NCI-H2196 (cell line): ENCODE data around the gene MOG.

ENCODE experiments used
- DNase-seq: peaks from one replicate; lab custom pipeline; 2025; ENCODE audit not compliant: unreplicated experiment; lab: John Stamatoyannopoulos, UW

Gene MOG

DNA sequence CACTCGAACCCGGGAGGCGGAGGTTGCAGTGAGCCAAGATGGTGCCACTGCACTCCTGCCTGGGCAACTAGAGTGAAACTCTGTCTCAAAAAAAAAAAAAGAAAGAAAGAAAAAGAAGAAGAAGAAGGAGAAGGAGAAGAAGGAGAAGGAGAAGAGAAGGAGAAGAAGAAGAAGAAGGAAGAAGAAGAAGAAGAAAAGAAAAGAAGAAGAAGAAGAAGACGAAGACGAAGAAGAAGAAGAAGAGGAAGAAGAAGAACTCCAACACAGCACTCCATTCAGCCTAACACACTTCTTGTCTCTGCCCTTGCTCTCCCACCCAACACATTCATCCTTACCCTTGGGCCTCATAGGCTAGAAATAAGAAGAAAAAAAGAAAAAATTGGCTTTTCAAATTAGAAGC lies 17.1 kb downstream of the MOG start:
- no peak for DNase-seq

GRCh38 chr6:29675561-29675960 lies 18.7 kb downstream of the MOG start:
- DNase-seq, result no peak

DNA sequence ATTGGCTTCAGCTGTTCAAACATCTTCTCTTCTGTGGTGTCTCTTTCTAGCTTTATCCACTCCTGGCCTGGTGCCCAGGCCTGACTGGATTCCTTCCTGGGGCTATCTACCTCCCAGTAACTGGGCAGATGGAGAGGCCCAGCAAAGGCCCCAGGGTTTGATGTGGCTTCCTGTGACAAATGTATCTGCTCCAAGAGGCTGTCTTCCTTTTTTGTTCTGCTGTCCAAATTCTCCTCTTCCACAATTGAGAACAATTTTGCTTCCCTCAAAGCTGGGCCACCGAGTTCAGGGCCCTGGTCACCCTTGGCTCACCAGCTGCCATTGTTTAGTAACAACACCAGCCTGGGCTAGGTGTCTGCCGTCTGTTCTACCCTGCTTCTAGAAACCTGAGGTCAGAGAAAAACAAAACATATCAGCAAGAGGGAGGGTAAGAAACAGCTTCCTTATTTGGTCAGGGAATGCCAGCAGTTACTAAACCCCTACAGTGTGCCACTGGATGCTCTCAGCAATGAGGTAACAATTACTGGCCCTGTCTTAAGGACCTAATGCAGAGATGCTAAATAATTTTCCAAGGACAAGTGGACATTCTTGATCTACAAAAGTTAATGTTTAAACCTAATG lies 20.2 kb downstream of the MOG start:
- DNase-seq, result peak; percentile 63

GRCh38 chr6:29678114-29678513 lies 21.2 kb downstream of the MOG start:
- no peak for DNase-seq

DNA sequence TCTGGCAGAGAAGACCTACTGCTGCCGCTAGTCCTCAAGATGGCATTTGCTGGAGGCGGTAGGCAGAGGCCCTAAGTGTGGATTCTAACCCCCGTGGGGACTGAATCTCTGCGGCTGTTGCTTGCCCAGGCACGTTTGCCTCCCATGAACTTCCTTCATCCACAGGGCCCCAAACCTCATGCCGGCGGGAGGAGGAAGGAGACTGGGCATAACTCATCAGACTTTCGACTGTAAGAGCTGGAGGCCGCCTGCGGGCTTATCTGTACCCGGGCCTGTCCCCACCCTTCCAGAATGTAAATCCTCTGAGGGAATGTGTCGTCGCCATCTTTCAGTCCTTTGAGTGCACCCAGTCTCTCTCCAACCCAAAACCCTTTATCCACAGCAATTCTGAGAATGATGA lies 23.1 kb downstream of the MOG start:
- no peak for DNase-seq

DNA sequence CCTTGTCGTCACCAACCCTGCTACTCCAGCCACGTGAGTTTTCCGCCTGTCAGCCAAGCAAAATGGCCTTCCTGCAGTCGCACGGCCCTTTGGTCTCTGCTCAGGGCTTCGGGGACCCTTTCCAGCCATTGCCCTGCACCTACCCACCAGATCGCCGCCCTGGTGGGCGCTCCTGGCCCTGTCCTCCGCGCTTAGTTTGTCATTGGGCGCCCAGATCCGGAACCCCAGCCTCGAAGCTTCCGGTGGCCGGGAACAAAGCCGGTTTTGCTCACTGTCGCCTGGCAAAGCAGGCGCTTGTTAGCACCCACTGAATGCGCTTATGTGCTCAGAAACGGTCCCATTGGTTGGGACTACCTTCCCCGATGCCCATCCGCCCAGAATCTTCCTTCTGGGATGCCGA lies 23.5 kb downstream of the MOG start:
- no peak for DNase-seq

- no peak for DNase-seq
Observed at GRCh38 chr6:29680904-29681303, 24.0 kb downstream of the MOG start, which contains the start of gene ZFP57. ZFP57 (minus strand) TSS chr6:29681152; CDS start chr6:29677003, 4,149 bp downstream.

GRCh38 chr6:29681811-29682210 lies 24.9 kb downstream of the MOG start:
- no peak for DNase-seq

- no peak for DNase-seq
Observed at GRCh38 chr6:29685718-29686326, 28.9 kb downstream of the MOG start.

DNA sequence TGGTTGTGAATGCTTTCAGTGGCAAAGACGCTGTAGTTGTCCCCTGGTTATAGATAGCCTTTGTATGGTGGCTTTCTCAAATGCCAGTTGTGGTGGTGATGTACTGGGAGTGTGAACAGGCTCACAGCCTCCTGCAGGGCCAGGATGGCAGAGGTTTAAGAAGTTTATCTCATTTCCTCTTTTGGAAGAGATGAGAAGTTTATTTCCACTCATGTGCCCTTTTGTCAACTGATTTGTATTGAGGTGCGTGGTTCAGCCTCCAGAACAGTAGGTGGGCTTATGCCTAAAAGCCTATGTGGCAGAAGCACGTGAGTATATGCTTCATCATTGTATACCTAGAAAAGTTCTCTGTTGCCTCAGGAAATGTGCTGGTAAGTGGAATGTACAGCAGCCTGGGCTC lies 37.7 kb downstream of the MOG start:
- DNase-seq, result no peak

DNA sequence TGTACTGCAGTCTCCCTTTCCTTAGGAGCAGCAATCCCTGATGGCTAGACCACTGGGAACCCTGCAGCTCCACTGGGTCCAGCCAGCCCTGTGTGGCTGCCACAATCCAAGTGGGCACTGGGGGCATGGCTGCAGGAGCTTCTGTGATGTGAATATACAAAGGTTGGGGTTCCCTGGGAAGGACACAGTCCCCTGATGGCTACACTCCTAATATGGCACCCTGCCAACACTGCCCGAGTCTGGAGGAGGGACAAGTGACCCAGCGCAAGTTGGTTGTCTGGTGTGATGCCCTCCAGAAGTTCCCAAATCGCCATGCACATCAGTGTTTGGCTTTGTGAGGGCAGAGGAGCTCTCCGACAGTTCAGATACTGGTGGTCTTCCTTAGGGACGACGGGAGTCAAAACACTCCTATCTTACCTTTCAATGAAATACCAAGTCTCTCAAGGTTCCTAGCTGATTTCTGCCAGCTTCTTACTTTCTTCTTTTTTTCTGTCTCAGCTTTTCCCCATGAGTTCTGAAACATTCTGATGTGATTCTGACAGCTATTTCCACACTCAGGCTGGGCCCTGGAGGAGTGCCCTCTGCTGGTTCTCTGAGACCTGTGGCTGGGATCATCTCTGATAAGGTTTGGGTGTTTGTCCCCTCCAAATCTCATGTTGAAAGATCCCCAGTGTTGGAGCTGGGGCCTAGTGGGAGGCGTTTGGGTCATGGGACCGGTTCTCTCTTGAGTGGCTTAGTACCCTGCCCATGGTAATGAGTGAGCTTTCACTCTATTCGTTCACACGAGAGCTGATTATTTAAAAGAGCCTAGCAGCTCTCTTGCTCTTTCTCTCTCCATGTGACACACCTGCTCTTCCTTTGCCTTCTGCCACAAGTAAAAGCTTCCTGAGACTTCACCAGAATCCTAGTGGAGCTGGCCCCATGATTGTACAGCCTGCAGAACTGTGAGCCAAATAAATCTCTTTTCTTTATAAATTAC lies 39.5 kb downstream of the MOG start:
- DNase-seq, result peak; percentile 21

DNA sequence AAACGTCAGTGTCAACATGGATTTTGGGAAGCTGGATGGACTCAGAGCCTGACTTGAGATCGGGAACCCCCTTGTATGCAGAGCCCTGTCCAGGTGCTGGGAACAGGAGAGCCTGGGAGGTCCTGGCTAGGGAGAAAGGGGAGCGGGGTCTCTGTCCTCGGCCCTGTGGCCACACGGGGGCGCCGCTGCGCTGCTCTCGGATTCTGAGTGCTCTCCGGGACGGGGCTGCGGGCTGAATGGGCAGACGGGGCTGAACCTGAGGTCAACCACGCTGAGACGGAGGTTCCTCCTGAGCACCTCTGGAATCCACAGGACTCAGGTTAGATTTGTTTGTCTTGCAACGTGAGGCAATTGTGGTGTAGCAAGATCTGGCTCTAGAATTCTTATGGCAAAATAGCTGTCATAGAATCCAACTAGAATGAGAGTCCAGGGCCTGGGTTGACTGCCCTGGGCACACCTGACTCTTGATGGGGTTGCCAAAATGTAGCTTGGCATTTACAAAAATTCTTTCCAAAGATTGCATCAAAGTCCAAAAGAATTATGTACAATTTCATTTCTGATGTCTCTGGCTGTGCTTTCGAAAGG lies 45.7 kb downstream of the MOG start:
- no peak for DNase-seq

DNA sequence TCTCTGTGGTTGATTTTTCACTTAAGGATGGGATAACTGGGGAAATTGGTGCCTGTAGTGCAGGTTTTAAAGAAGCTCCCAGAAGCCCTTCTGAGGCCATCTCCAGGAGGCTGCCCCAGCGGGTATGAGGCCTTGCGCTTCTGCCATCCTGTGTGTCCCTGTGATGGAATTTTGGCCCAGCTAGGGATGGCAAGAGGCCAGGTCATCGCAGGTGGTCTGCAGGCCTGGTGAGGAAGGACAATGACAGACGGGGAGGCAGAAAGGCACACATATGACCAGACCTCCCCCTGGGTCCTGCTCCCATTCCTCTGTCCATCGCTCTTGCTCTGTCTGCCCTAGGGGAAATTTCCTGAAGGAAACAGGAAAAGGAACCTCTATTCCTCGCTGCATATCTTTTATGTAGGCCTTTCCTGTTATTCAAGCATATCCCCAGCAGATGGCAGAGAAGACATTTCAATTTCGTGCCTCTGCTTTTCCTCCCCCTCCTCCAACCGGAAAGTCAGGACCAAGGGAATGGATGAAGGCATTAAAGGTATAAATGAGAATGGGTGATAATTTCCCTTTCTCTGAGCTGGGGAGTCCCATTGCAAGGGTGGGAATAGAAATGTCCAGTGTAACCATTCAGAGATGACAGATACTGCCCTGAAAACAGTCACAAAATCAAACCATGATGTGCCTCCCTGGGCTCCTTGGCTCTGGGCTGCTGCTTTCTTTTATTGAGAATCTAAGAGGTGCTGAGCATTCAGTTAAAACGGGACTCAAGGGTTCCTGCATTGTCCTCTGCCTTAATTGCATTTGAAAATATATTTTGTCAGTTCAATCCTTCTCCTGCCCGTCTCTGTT lies 48.7 kb downstream of the MOG start:
- peak; percentile 46 for DNase-seq

DNA sequence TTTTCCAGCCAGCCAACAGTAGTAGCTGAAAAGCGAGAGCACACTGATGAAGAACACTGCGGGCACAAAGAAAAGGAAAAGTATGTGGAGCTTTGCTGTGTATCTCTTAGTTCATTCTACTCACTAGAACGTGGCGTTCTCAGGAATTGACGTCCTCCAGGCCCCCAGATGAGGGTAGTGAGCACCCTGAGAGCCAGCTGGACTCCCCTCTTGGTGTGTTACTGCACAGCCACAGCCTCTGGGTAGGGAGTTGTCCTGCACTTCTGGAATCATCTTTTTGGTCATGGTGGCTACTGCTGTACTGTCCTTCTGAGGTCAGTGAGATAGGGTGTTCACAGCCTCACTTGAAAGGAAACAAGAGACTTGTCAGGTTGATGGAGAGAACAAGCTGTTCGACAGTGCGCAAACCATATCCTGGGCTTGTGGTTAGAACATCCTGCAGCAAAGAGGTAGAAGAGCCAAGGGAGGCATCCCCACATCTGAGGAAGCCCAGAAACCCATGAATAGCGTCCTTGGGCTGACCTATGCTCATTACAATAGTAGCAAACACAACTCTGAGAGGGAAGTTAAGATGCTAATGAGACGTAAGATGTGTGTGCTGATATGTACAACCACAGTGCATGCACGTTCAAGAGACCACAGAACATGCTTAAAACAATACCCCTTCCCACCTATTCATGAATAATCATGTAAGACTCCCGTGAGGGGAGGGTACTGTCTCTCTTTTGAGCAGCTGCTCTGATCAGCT lies 51.7 kb downstream of the MOG start:
- DNase-seq, result no peak

DNA sequence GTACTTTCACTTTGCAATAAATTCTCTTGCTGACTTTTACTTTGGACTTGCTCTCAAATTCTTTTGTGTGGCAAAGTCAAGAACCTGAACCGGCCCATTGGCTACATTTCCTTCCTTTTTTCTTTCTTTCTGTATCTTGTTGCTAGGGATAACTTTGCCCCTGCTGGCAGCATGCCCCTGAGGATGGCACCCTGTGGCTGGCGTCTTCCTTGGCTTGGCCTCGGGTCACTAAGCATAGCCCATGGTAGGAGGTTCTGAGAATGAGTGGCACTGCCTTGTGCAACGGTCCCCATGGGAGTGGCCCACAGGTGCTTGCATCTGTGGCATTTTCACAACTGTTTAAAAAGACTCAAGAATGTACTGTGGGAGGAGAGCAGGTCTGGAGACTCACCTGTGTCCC lies 52.3 kb downstream of the MOG start:
- no peak for DNase-seq

- no peak for DNase-seq
Observed at GRCh38 chr6:29710281-29710941, 53.5 kb downstream of the MOG start.

DNA sequence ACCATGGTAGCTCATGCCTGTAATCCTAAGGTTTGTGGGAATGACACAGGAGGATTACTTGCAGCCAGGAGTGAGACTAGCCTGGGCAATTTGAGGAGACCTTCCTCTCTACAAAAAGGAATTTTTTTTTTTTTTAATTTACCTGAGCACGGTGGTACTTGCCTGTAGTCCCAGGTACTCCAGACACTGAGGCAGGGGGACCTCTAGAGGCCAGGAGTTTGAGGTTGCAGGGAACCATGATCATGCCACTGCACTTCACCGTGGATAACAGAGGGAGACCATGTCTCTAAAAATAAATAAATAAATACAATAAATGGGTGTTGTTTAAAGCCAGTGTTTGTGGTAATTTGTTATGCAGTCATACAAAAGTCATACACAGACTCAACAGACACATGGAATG lies 64.0 kb downstream of the MOG start:
- DNase-seq, result no peak
